Heart left ventricle (tissue), 16 donors: ENCODE results near the gene PLCL1. TPM values are rescaled to one million over a fixed set of nuclear protein-coding genes. Genes with fewer than 3 reads are reported as not detected.

Experiments used
- ATAC-seq, 4 donors: fragments of 200-7000 bp; cut with Tn5 transposase; one replicate each; pipeline ENCODE4 v1.9.1; 2020 to 2022; ENCODE audit warnings: moderate library complexity in 4 of 4, mild to moderate bottlenecking in 3 of 4, moderate number of reproducible peaks in 1 of 4
- DNase-seq, 5 donors: peaks; one replicate each; pipeline ENCODE4 v3.0.0-alpha.2; 2020
- H3K27ac ChIP-seq, 12 donors: fragments of 200-600 bp; sonication (generic) in 4 of 12; one replicate each; pipeline versions ENCODE4 v1.5.0 to v1.8.0; 2016 to 2022; ENCODE audit warnings: mild to moderate bottlenecking in 2 of 12
- H3K27me3 ChIP-seq, 9 donors: fragments of 200-600 bp; sonication (generic) in 2 of 9; one replicate each; pipeline versions ENCODE4 v1.5.1 to v1.8.0; 2016 to 2022; ENCODE audit warnings: mild to moderate bottlenecking in 3 of 9
- H3K36me3 ChIP-seq, 9 donors: fragments of 200-600 bp; sonication (generic) in 2 of 9; one replicate each; pipeline versions ENCODE4 v1.5.0 to v1.8.0; 2018 to 2022; ENCODE audit warnings: mild to moderate bottlenecking in 2 of 9
- H3K4me1 ChIP-seq, 12 donors: fragments of 200-600 bp; sonication (generic) in 4 of 12; one replicate each; pipeline versions ENCODE4 v1.5.0 to v1.8.0; 2016 to 2022; ENCODE audit warnings: mild to moderate bottlenecking in 3 of 12
- H3K4me3 ChIP-seq, 12 donors: fragments of 200-600 bp; sonication (generic) in 4 of 12; one replicate each; pipeline versions ENCODE4 v1.5.0 to v1.8.0; 2017 to 2022; ENCODE audit warnings: mild to moderate bottlenecking in 9 of 12, moderate library complexity in 4 of 12
- H3K9me3 ChIP-seq, 12 donors: fragments of 200-600 bp; sonication (generic) in 4 of 12; one replicate each; pipeline versions ENCODE4 v1.5.0 to v1.8.0; 2016 to 2022; ENCODE audit warnings: mild to moderate bottlenecking in 1 of 12
- CTCF ChIP-seq, 12 donors: fragments of 200-600 bp; sonication (generic) in 4 of 12; IDR thresholded peaks; one replicate each; pipeline versions ENCODE4 v1.5.0 to v1.8.0; 2018 to 2022; ENCODE audit warnings: antibody characterized with exemption in 12 of 12, mild to moderate bottlenecking in 5 of 12
- POLR2A ChIP-seq, 2 donors: fragments of 450-650 bp; IDR thresholded peaks; one replicate each; pipeline ENCODE4 v1.6.1; 2017; ENCODE audit warnings: antibody characterized with exemption in 2 of 2, mild to moderate bottlenecking in 2 of 2, moderate library complexity in 2 of 2
- WGBS, 4 donors: extraction: QIAGEN DNeasy Blood & Tissue Kit in 2 of 4; methylation state at CpG; one replicate each; pipeline versions ENCODE4 v1.1.5 to v1.1.7; 2013 to 2018; 5-methylcytosine and 5-hydroxymethylcytosine counted together
- intact Hi-C, 10 donors: fragments of 100-400 bp; cut with DNase I; formaldehyde crosslinking; loops; one replicate each; pipeline versions ENCODE4 v1.11.1 to v1.14.2; 2022
- polyA plus RNA-seq, 2 donors: library from polyadenylated mRNA; stranded (reverse); fragments of 200-250 nt; gene quantifications; one replicate each; pipeline ENCODE4 v1.2.3, GENCODE V29; 2013
- total RNA-seq, 9 donors: library from RNA; depleted of rRNA in 2 of 9; stranded (reverse); fragments of >200 nt in 2 of 9; fragmentation: NEBNext Ultra II Directional in 3 of 9; extraction: Animal tissue kit (Norgen Biotek cat#: 25700) in 3 of 9; gene quantifications; one replicate each; pipeline versions ENCODE4 v1.1.0 to v1.2.4, GENCODE V29; 2016 to 2023
- donor health status: ischemic (EF 13 %, LVEDD 7.1; RV severe dilation, severe dysfunction).
- donor health status: healthy with polysubstance abuse.
- donor health status: DM: no; HTN: yes; CAD: no.
- donor health status: DM: no; HTN: no; CAD: no.
- donor health status: ischemic (EF 25% LVEDD 6.9; RV normal size, moderate dysfunction).
- donor health status: ischemic (EF 25% LVEDD 5.7; RV mildly dilated, moderate dysfunction).
- donor health status: healthy.
- donor health status: DM: yes; HTN: yes; CAD: no.
- donor health status: ischemic (EF 35%, LVEDD 5.7; RV mildly dilated, moderate dysfunction).
- donor health status: nonischemic (EF 11% LVEDD 7.7; RV severe dilation, severe dysfunction).
- donor health status: DM: yes; HTN: yes; CAD: no.
- donor health status: PGD.
- donor health status: ischemic (EF 29% LVEDD 5.4; RV normal size, mild dysfunction).
- donor health status: nonischemic (EF 23%, LVEDD 6.1; RV moderate dilation, normal function).

The PLCL1 gene
- total and polyA plus RNA-seq, 11 donors = 22.0 to 126 (median 90.4) TPM

GRCh38 chr2:197873293-197873701 lies 68.9 kb downstream of the PLCL1 start:
- intact Hi-C loops = loop anchor here in 2 of 10 donors (10.0 kb wide), 2 partner anchors 48 to 58 kb away; no protein-coding TSS in a partner anchor
- DNase-seq (peak in 3 of 5 donors; percentile 16 to 35 (median 27)), ATAC-seq (peak; percentile 35 to 83 (median 72))
- no peak overlapping the region for H3K4me3 ChIP-seq
- peaks cover 0 to 81% (median 40%) of the 10 kb centered on the region in 12 donors for H3K4me1 ChIP-seq
- H3K9me3 ChIP-seq = no peaks in the 10 kb centered on the region
- no peaks in the 10 kb centered on the region for H3K27me3 ChIP-seq
- no peaks in the 10 kb centered on the region for H3K36me3 ChIP-seq
- TF ChIP-seq POLR2A (IDR thresholded peaks at IDR 0.05) (no peak), CTCF (IDR thresholded peaks at IDR 0.05) (peak in 1 of 12 donors; percentile 14)
- H3K27ac ChIP-seq = peak overlapping the region in 6 of 12 donors; percentile 8 to 33 (median 29)
- WGBS, 4 donors = 27 to 46% (median 37%) methylated on average over 4 of the region's 4 CpGs

GRCh38 chr2:197875763-197876162 lies 71.4 kb downstream of the PLCL1 start:
- TF ChIP-seq CTCF (IDR thresholded peaks at IDR 0.05) = no peak
- TF ChIP-seq POLR2A (IDR thresholded peaks at IDR 0.05) = no peak
- ATAC-seq = no peak
- H3K4me3 ChIP-seq = no peak overlapping the region
- peak overlapping the region in 6 of 12 donors; percentile 11 to 39 (median 18) for H3K27ac ChIP-seq
- H3K27me3 ChIP-seq = no peaks in the 10 kb centered on the region
- H3K4me1 ChIP-seq = peaks cover 0 to 85% (median 45%) of the 10 kb centered on the region in 12 donors
- no peaks in the 10 kb centered on the region for H3K9me3 ChIP-seq
- DNase-seq = no peak
- WGBS, 4 donors = 16 to 24% (median 22%) methylated on average over 1 of the region's 1 CpG
- no peaks in the 10 kb centered on the region for H3K36me3 ChIP-seq
- intact Hi-C loops = loop anchor here in 4 of 10 donors (5.0 to 10.0 kb wide), 5 partner anchors 38 to 87 kb away; no protein-coding TSS in a partner anchor

- H3K27ac ChIP-seq = peak overlapping the region in 3 of 12 donors; percentile 10 to 39 (median 18)
- 90 to 100% (median 94%) methylated on average over 1 of the region's 1 CpG for WGBS, 4 donors
- H3K4me3 ChIP-seq = no peak overlapping the region
- intact Hi-C loops = loop anchor here in 4 of 10 donors (5.0 to 10.0 kb wide), 5 partner anchors 39 to 86 kb away; no protein-coding TSS in a partner anchor
- H3K27me3 ChIP-seq = no peaks in the 10 kb centered on the region
- ATAC-seq (no peak), DNase-seq (no peak)
- H3K36me3 ChIP-seq = no peaks in the 10 kb centered on the region
- no peaks in the 10 kb centered on the region for H3K9me3 ChIP-seq
- TF ChIP-seq CTCF (IDR thresholded peaks at IDR 0.05) (no peak), POLR2A (IDR thresholded peaks at IDR 0.05) (no peak)
- peaks cover 0 to 85% (median 43%) of the 10 kb centered on the region in 12 donors for H3K4me1 ChIP-seq
These were observed 72.1 kb downstream of the PLCL1 start for GRCh38 chr2:197876524-197876923.

GRCh38 chr2:197877038-197877437 lies 72.6 kb downstream of the PLCL1 start:
- intact Hi-C loops = loop anchor here in 4 of 10 donors (5.0 to 10.0 kb wide), 5 partner anchors 40 to 85 kb away; no protein-coding TSS in a partner anchor
- 84 to 93% (median 87%) methylated on average over 1 of the region's 1 CpG for WGBS, 4 donors
- no peak overlapping the region for H3K4me3 ChIP-seq
- TF ChIP-seq CTCF (IDR thresholded peaks at IDR 0.05) (no peak), POLR2A (IDR thresholded peaks at IDR 0.05) (no peak)
- DNase-seq (no peak), ATAC-seq (no peak)
- H3K27ac ChIP-seq = peak overlapping the region in 1 of 12 donors; percentile 10
- H3K36me3 ChIP-seq = no peaks in the 10 kb centered on the region
- peaks cover 0 to 85% (median 38%) of the 10 kb centered on the region in 12 donors for H3K4me1 ChIP-seq
- no peaks in the 10 kb centered on the region for H3K9me3 ChIP-seq
- H3K27me3 ChIP-seq = no peaks in the 10 kb centered on the region
